Retinal pigment epithelial cell (primary cell): Measurements from ENCODE around the gene TMEM187.
"Not testable (repeated sequence)": the region's sequence is repeated elsewhere in the genome, so short reads cannot be mapped to it uniquely, and the experiment has no call there.

ENCODE experiments used
- DNase-seq: peaks from one replicate; pipeline ENCODE4 v3.0.0-alpha.2; 2010; ENCODE audit warnings: low read depth
- H3K4me3 ChIP-seq: 2 replicates; pipeline ENCODE4 v1.5.1; 2011; ENCODE audit warnings: mild to moderate bottlenecking, low read length, control low read depth, moderate library complexity
- CTCF ChIP-seq: conservative IDR thresholded peaks from 2 replicates; pipeline ENCODE4 v1.5.1; 2011; ENCODE audit warnings: low read depth, low read length, control low read depth, inconsistent platforms

TMEM187 gene

GRCh38 chrX:153993978-153994377, 21.4 kb downstream of the TMEM187 start:
- no peak for TF ChIP-seq CTCF
- H3K4me3 ChIP-seq, result no peak overlapping the region

DNA sequence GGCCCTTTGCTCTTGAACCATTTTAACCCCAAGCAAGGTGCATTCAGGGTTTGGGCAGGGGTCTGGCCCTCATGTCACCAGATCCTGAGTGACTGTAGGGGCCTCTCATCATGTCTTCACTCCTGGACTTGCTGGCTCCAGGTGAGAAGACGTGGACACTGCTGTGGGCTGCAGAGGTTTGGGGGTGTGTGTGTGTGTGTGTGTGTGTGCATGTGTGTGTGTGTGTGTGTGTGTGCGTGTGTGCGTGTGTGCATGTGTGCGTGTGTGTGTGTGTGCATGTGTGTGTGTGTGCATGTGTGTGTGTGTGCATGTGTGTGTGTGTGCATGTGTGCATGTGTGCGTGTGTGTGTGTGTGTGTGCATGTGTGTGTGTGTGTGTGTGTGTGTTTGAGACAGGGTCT, 21.8 kb downstream of the TMEM187 start:
- H3K4me3 ChIP-seq, DNase-seq: not testable (repeated sequence)

More at GRCh38 chrX:153993978-153994377, 21.4 kb downstream of the TMEM187 start:
- no peak for DNase-seq

GRCh38 chrX:153995504-153995903, 22.9 kb downstream of the TMEM187 start:
- TF ChIP-seq CTCF, result no peak
- no peak for DNase-seq
- no peak overlapping the region for H3K4me3 ChIP-seq

DNA sequence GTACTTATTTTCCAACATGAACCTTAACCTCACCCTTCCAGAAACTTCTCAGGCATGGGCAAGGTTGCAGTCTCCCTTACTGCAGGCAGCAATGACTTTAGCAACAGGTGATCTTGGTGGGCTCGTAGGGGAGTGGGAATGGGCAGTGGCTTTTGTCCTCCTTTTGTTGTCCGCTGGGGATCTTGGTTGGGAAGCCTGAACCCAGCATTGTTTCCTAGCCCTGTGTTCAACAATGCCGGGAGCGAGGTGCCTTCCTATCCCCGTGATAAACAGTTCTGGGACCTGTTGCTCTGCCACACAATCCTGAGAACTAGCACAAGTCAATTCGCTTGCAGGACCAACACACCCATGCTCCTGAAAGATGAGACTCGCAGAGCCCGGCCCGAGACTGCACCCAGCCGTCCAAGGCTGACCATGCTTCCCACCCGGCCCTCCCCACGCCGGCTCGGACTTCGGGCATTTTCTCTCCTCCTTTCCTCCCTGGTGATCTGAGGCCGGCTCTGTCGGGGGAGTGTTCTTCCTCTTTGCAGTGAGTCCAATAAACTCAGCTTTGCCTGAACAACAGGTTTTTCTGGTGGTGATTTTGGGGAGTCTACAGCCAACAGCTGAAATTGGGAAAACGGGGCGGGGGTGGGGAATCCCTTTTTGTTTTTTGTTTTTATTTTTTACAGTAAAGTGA, 26.9 kb downstream of the TMEM187 start:
- no peak for TF ChIP-seq CTCF
- DNase-seq, result no peak
- H3K4me3 ChIP-seq, result no peak overlapping the region

DNA sequence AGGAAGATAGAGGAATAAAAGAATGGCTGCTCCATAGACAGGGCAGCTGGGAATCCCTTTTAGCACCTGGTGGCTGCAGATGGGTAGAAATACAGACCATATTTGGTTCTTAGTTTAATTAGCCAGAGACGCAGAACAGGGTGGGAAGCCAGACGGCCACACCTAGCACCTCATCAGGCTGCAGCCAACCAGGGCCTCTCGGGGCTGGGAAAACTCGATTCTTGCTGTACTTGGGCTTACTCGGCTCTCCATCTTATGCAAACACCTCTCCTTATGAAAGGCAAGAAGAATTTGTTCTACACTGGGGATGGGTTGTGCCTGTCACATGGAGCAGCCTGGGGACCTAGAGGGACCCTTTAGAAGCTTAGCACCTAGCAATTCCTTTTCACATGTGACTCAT, 27.5 kb downstream of the TMEM187 start:
- H3K4me3 ChIP-seq, result no peak overlapping the region
- TF ChIP-seq CTCF, result no peak
- DNase-seq, result no peak

DNA sequence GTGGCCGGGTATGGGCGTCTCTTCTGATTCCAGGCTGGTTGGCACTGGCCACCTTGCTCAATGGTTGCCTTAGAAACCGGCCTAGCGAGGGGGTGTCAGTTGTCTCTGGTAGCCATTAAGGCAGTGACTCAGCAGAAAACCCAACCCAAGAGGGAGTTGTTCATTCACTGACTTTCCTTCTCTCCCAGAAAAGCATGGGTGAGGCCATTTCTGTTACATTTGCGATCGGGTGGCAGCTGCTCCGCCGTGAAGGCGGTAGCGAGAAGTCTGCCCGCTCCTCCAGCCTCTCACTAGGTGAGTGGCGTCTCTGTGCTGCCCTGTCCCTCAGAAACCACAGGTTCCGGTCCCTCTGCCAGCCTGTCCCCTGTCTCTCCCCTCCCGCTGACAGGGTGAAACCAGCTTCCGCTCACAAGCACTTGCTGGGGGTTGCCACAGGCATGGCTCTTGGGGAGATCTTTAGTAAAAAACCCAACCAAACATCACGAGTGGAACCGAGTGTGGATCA, 29.7 kb downstream of the TMEM187 start:
- DNase-seq, result no peak
- H3K4me3 ChIP-seq, result no peak overlapping the region
- TF ChIP-seq CTCF, result no peak

- DNase-seq, result no peak
Observed at GRCh38 chrX:154004315-154004714, 31.8 kb downstream of the TMEM187 start.

More at GRCh38 chrX:154004315-154004714, 31.8 kb downstream of the TMEM187 start:
- no peak overlapping the region for H3K4me3 ChIP-seq
- no peak for TF ChIP-seq CTCF
